Neural progenitor cell (in vitro differentiated cells): ENCODE results near the gene FAM204A. TPM values are rescaled to one million over a fixed set of nuclear protein-coding genes. Genes with fewer than 3 reads are reported as not detected.

Experiments
- DNase-seq: peaks from one replicate; pipeline ENCODE4 v3.0.0-alpha.2; 2016; ENCODE audit warnings: low spot score
- H2AFZ ChIP-seq: fragments of 200-600 bp; sonication (generic); replicated peaks from 2 replicates; pipeline ENCODE4 v1.6.1; 2016; ENCODE audit warnings: antibody characterized with exemption
- H3F3A ChIP-seq: fragments of 200-600 bp; sonication (generic); 2 replicates; pipeline ENCODE4 v1.6.1; 2016; ENCODE audit warnings: antibody characterized with exemption, low read depth
- H3K27ac ChIP-seq: fragments of 200-600 bp; sonication (generic); 2 replicates; pipeline ENCODE4 v1.5.1; 2016; ENCODE audit warnings: mild to moderate bottlenecking
- H3K27me3 ChIP-seq: fragments of 200-600 bp; sonication (generic); 2 replicates; pipeline ENCODE4 v1.6.1; 2016; ENCODE audit warnings: mild to moderate bottlenecking, moderate library complexity
- H3K36me3 ChIP-seq: fragments of 200-600 bp; sonication (generic); 2 replicates; pipeline ENCODE4 v1.5.1; 2016
- H3K4me1 ChIP-seq: fragments of 200-600 bp; sonication (generic); 2 replicates; pipeline ENCODE4 v1.6.1; 2016; ENCODE audit warnings: mixed run types
- H3K4me2 ChIP-seq: fragments of 200-600 bp; sonication (generic); 2 replicates; pipeline ENCODE4 v1.6.1; 2016
- H3K4me3 ChIP-seq: fragments of 200-600 bp; sonication (generic); 2 replicates; pipeline ENCODE4 v1.5.1; 2016
- H3K79me2 ChIP-seq: fragments of 200-600 bp; sonication (generic); 2 replicates; pipeline ENCODE4 v1.6.1; 2016; ENCODE audit warnings: low read depth
- H3K9ac ChIP-seq: fragments of 200-600 bp; sonication (generic); 2 replicates; pipeline ENCODE4 v1.6.1; 2016
- H3K9me3 ChIP-seq: fragments of 200-600 bp; sonication (generic); 2 replicates; pipeline ENCODE4 v1.5.1; 2016; ENCODE audit warnings: low read depth
- H4K20me1 ChIP-seq: fragments of 200-600 bp; sonication (generic); 2 replicates; pipeline ENCODE4 v1.6.1; 2016; ENCODE audit warnings: low read depth
- H3K27ac Mint-ChIP-seq: 3 replicates; pipeline ENCODE4 v1.8.0; 2021; ENCODE audit warnings: mixed read lengths
- H3K27me3 Mint-ChIP-seq: 2 replicates; pipeline ENCODE4 v1.8.0; 2022; ENCODE audit warnings: low read depth, mild to moderate bottlenecking, inconsistent platforms, moderate library complexity, mixed read lengths; ENCODE audit not compliant: insufficient read depth
- H3K36me3 Mint-ChIP-seq: 3 replicates; pipeline ENCODE4 v1.8.0; 2021; ENCODE audit warnings: mixed read lengths
- H3K4me1 Mint-ChIP-seq: 3 replicates; pipeline ENCODE4 v1.8.0; 2021; ENCODE audit warnings: mixed read lengths
- H3K4me3 Mint-ChIP-seq: 3 replicates; pipeline ENCODE4 v1.8.0; 2021; ENCODE audit warnings: mild to moderate bottlenecking, moderate library complexity, mixed read lengths
- H3K9me3 Mint-ChIP-seq: 3 replicates; pipeline ENCODE4 v1.8.0; 2020; ENCODE audit warnings: mixed read lengths
- CTCF ChIP-seq: fragments of 200-600 bp; sonication (generic); IDR thresholded peaks from 2 replicates; pipeline ENCODE4 v1.5.1; 2017; ENCODE audit warnings: antibody characterized with exemption, mild to moderate bottlenecking
- EZH2 ChIP-seq: fragments of 200-600 bp; sonication (generic); IDR thresholded peaks from 2 replicates; pipeline ENCODE4 v1.6.1; 2017; ENCODE audit warnings: antibody characterized with exemption, mild to moderate bottlenecking, moderate library complexity
- EZH2phosphoT487 ChIP-seq: fragments of 200-600 bp; sonication (generic); IDR thresholded peaks from 2 replicates; pipeline ENCODE4 v1.6.1; 2017; ENCODE audit warnings: antibody characterized with exemption
- total RNA-seq: library from RNA; depleted of rRNA; stranded (reverse); fragments of >200 nt; gene quantifications from 2 replicates; pipeline ENCODE4 v1.2.3, GENCODE V29; 2015; ENCODE audit warnings: low replicate concordance

The FAM204A gene
- total RNA-seq, 1 donor from 2014 or later, result 77.7 TPM

GRCh38 chr10:118276727-118277126 lies 65.4 kb downstream of the FAM204A start:
- H3K27me3 ChIP-seq, result no peaks in the 10 kb centered on the region
- no peak for DNase-seq
- no peaks in the 10 kb centered on the region for H4K20me1 ChIP-seq
- peaks cover 14% of the 10 kb centered on the region for H3K4me1 ChIP-seq
- no peak overlapping the region for H2AFZ ChIP-seq
- H3F3A ChIP-seq, result peaks cover 12% of the 10 kb centered on the region
- H3K36me3 ChIP-seq, result no peaks in the 10 kb centered on the region
- TF ChIP-seq CTCF, result no peak
- TF ChIP-seq EZH2, result no peak
- no peak for TF ChIP-seq EZH2phosphoT487
- Mint-ChIP-seq H3K4me3 (no peak overlapping the region), H3K27me3 (peaks cover 2% of the 10 kb centered on the region), H3K27ac (no peak overlapping the region), H3K4me1 (peaks cover 14% of the 10 kb centered on the region), H3K36me3 (peaks cover 2% of the 10 kb centered on the region), H3K9me3 (peaks cover 7% of the 10 kb centered on the region)
- no peaks in the 10 kb centered on the region for H3K9me3 ChIP-seq
- H3K79me2 ChIP-seq, result no peaks in the 10 kb centered on the region
- no peak overlapping the region for H3K4me3 ChIP-seq
- H3K27ac ChIP-seq, result no peak overlapping the region
- no peak overlapping the region for H3K9ac ChIP-seq
- H3K4me2 ChIP-seq, result no peak overlapping the region

GRCh38 chr10:118276204-118276603 lies 65.9 kb downstream of the FAM204A start:
- H3K4me2 ChIP-seq, result no peak overlapping the region
- Mint-ChIP-seq H3K9me3 (peaks cover 7% of the 10 kb centered on the region), H3K4me3 (no peak overlapping the region), H3K27ac (no peak overlapping the region), H3K27me3 (no peaks in the 10 kb centered on the region), H3K4me1 (peaks cover 17% of the 10 kb centered on the region), H3K36me3 (peaks cover 2% of the 10 kb centered on the region)
- peaks cover 18% of the 10 kb centered on the region for H3F3A ChIP-seq
- TF ChIP-seq EZH2 (no peak), EZH2phosphoT487 (no peak), CTCF (no peak)
- DNase-seq, result no peak
- H3K79me2 ChIP-seq, result no peaks in the 10 kb centered on the region
- H3K36me3 ChIP-seq, result no peaks in the 10 kb centered on the region
- H3K9me3 ChIP-seq, result no peaks in the 10 kb centered on the region
- H2AFZ ChIP-seq, result no peak overlapping the region
- no peaks in the 10 kb centered on the region for H4K20me1 ChIP-seq
- no peak overlapping the region for H3K27ac ChIP-seq
- no peak overlapping the region for H3K9ac ChIP-seq
- H3K4me3 ChIP-seq, result no peak overlapping the region
- H3K4me1 ChIP-seq, result peaks cover 19% of the 10 kb centered on the region
- no peaks in the 10 kb centered on the region for H3K27me3 ChIP-seq

- TF ChIP-seq EZH2 (no peak), CTCF (no peak), EZH2phosphoT487 (no peak)
- Mint-ChIP-seq H3K27ac (no peak overlapping the region), H3K4me1 (peaks cover 26% of the 10 kb centered on the region), H3K36me3 (peaks cover 2% of the 10 kb centered on the region), H3K4me3 (no peak overlapping the region), H3K27me3 (no peaks in the 10 kb centered on the region), H3K9me3 (peaks cover 7% of the 10 kb centered on the region)
- no peak overlapping the region for H3K27ac ChIP-seq
- H3K4me1 ChIP-seq, result peaks cover 24% of the 10 kb centered on the region
- peaks cover 26% of the 10 kb centered on the region for H3F3A ChIP-seq
- H3K9me3 ChIP-seq, result no peaks in the 10 kb centered on the region
- no peaks in the 10 kb centered on the region for H3K27me3 ChIP-seq
- no peak overlapping the region for H3K4me2 ChIP-seq
- no peak for DNase-seq
- H3K79me2 ChIP-seq, result no peaks in the 10 kb centered on the region
- H3K4me3 ChIP-seq, result no peak overlapping the region
- H3K36me3 ChIP-seq, result no peaks in the 10 kb centered on the region
- no peak overlapping the region for H2AFZ ChIP-seq
- no peaks in the 10 kb centered on the region for H4K20me1 ChIP-seq
- H3K9ac ChIP-seq, result no peak overlapping the region
Observed at GRCh38 chr10:118273662-118274061, 68.5 kb downstream of the FAM204A start.
